ENCODE results near the gene FSIP1.

GRCh38 chr15:39625451-39625850 lies 157.2 kb downstream of the FSIP1 start:
- TF ChIP-seq CTCF (IDR thresholded peaks at IDR 0.05; ENCODE audit: low read length): no peak
- TF ChIP-seq EZH2 (IDR thresholded peaks at IDR 0.05; ENCODE audit: borderline replicate concordance, low read length): no peak
